Measurements from ENCODE around the gene UBAC1. TPM values are rescaled to one million over a fixed set of nuclear protein-coding genes. Genes with fewer than 3 reads are reported as not detected.
A peak's percentile ranks its signal among the peaks of the same experiment; 100 is the strongest.

The UBAC1 gene
- total RNA-seq, 1 experiment from 2014 or later: 54.8 TPM

GRCh38 chr9:135974220-135974573 lies 13.0 kb upstream of the UBAC1 start:
- no peak overlapping the region for H3K9ac ChIP-seq (ENCODE audit: low read length)
- peaks cover 4% of the 10 kb centered on the region; the same call in 1 of the 2 replicates for H3K27me3 ChIP-seq (ENCODE audit: insufficient read depth, low read length)
- intact Hi-C loops (cut with micrococcal nuclease): no loop called here
- H3K4me3 ChIP-seq (replicated peaks in 1 of 2; ENCODE audit: low read depth in 1 of 2, low read length in 2 of 2): no peak overlapping the region
- H3K4me1 ChIP-seq (ENCODE audit: control insufficient read depth in 1 of 2, insufficient read depth in 2 of 2, low read length in 2 of 2): no peaks in the 10 kb centered on the region
- no peak overlapping the region for H3K27ac ChIP-seq (ENCODE audit: low read depth, low read length)
- no peaks in the 10 kb centered on the region for H3K9me3 ChIP-seq (ENCODE audit: control insufficient read depth in 1 of 2, insufficient read depth in 1 of 2, low read depth in 1 of 2, low read length in 2 of 2)
- TF ChIP-seq, protein P1, sequence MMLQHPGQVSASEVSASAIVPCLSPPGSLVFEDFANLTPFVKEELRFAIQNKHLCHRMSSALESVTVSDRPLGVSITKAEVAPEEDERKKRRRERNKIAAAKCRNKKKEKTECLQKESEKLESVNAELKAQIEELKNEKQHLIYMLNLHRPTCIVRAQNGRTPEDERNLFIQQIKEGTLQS (IDR thresholded peaks at IDR 0.05): no peak
- no peak for TF ChIP-seq EGR1 (IDR thresholded peaks at IDR 0.05; ENCODE audit: low read depth)
- TF ChIP-seq SIN3A (IDR thresholded peaks at IDR 0.05; ENCODE audit: low read depth): no peak
- no peak for TF ChIP-seq SP1 (IDR thresholded peaks at IDR 0.05; ENCODE audit: low read depth)
- TF ChIP-seq CBX3 (IDR thresholded peaks at IDR 0.05; ENCODE audit: low read depth): no peak
- TF ChIP-seq YY1 (IDR thresholded peaks at IDR 0.05; ENCODE audit: extremely low read depth, insufficient replicate concordance, low read depth, low read length): no peak
- TF ChIP-seq CEBPB (IDR thresholded peaks at IDR 0.05; ENCODE audit: low read depth): no peak
- no peak for TF ChIP-seq ELF1 (IDR thresholded peaks at IDR 0.05; ENCODE audit: borderline replicate concordance, low read depth)
- peak; percentile 53; the same call in 1 of the 2 replicates for TF ChIP-seq RAD21 (IDR thresholded peaks at IDR 0.05; ENCODE audit: low read depth)
- no peak for TF ChIP-seq SRF (IDR thresholded peaks at IDR 0.05; ENCODE audit: low read depth)
- TF ChIP-seq POLR2AphosphoS5 (IDR thresholded peaks at IDR 0.05; ENCODE audit: low read depth, low read length): no peak
- TF ChIP-seq EZH2phosphoT487 (IDR thresholded peaks at IDR 0.05; ENCODE audit: borderline replicate concordance): no peak
- no peak for TF ChIP-seq TCF7L2 (IDR thresholded peaks at IDR 0.05; ENCODE audit: borderline replicate concordance, extremely low read depth, insufficient read depth, insufficient read length)
- TF ChIP-seq, protein P2, sequence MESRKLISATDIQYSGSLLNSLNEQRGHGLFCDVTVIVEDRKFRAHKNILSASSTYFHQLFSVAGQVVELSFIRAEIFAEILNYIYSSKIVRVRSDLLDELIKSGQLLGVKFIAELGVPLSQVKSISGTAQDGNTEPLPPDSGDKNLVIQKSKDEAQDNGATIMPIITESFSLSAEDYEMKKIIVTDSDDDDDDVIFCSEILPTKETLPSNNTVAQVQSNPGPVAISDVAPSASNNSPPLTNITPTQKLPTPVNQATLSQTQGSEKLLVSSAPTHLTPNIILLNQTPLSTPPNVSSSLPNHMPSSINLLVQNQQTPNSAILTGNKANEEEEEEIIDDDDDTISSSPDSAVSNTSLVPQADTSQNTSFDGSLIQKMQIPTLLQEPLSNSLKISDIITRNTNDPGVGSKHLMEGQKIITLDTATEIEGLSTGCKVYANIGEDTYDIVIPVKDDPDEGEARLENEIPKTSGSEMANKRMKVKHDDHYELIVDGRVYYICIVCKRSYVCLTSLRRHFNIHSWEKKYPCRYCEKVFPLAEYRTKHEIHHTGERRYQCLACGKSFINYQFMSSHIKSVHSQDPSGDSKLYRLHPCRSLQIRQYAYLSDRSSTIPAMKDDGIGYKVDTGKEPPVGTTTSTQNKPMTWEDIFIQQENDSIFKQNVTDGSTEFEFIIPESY (IDR thresholded peaks at IDR 0.05; ENCODE audit: extremely low read depth, insufficient replicate concordance, low read length): no peak
- TF ChIP-seq CTCF (IDR thresholded peaks at IDR 0.05 in 2 of 3, conservative IDR thresholded peaks at IDR 0.05 in 1 of 3; ENCODE audit: borderline replicate concordance in 1 of 3, insufficient read depth in 1 of 3, low read depth in 2 of 3, low read length in 2 of 3): peak; percentile 17 to 30 (median 24); a peak in 4 of 6 replicates
- no peak for TF ChIP-seq ZFX (IDR thresholded peaks at IDR 0.05)
- no peaks in the 10 kb centered on the region for H3K9me2 ChIP-seq (ENCODE audit: insufficient read depth)
- ATAC-seq (no peak), DNase-seq (ENCODE audit: low read depth, low spot score) (no peak)
- BruUV-seq (replicated peaks): no TSS peak
- no peaks in the 10 kb centered on the region for H3K36me3 ChIP-seq (ENCODE audit: control insufficient read depth in 1 of 2, insufficient read depth in 2 of 2, low read length in 2 of 2)
- H3K4me2 ChIP-seq (ENCODE audit: low read length): no peak overlapping the region
- no peaks in the 10 kb centered on the region for H4K20me1 ChIP-seq (ENCODE audit: insufficient read depth)
- ChIA-PET POLR2A (no interaction called here), RAD21 (ENCODE audit: low non-redundant PET in 1 of 2, low total read pairs in 2 of 2, uncharacterized antibody in 2 of 2, unreplicated experiment in 2 of 2) (no interaction called here), CTCF (interaction anchor here (1.3 kb wide), 1 partner anchor 13 kb away, joined by 4 read pairs; the partner anchor contains the start of gene UBAC1)
- no peaks in the 10 kb centered on the region for H3K79me2 ChIP-seq (ENCODE audit: insufficient read depth, low read length)
- H2AFZ ChIP-seq (ENCODE audit: low read depth, low read length, poor library complexity, severe bottlenecking): no peak overlapping the region
